Esophagus squamous epithelium (tissue), 5 donors: ENCODE measurements around the gene SV2B. TPM values are rescaled to one million over a fixed set of nuclear protein-coding genes. Genes with fewer than 3 reads are reported as not detected.

Experiments
- DNase-seq: peaks from one replicate; lab custom pipeline; 2025; lab: John Stamatoyannopoulos, UW
- H3K27ac ChIP-seq, 4 donors: fragments of 200-600 bp; sonication (generic); one replicate each; pipeline ENCODE4 v1.5.1; 2016 to 2019; ENCODE audit warnings: mild to moderate bottlenecking in 1 of 4
- H3K27me3 ChIP-seq, 4 donors: fragments of 200-600 bp; sonication (generic); 1 replicate in 3 of 4; 2 replicates in 1 of 4; pipeline versions ENCODE4 v1.5.1 to v1.6.0; 2017 to 2021; ENCODE audit warnings: antibody characterized with exemption in 1 of 4
- H3K36me3 ChIP-seq, 3 donors: fragments of 200-600 bp; sonication (generic); one replicate each; pipeline ENCODE4 v1.5.1; 2016 to 2019
- H3K4me1 ChIP-seq, 3 donors: fragments of 200-600 bp; sonication (generic); one replicate each; pipeline ENCODE4 v1.5.1; 2017 to 2019
- H3K4me3 ChIP-seq, 4 donors: fragments of 200-600 bp; sonication (generic); 1 replicate in 3 of 4; 2 replicates in 1 of 4; pipeline ENCODE4 v1.5.1; 2016 to 2019; ENCODE audit warnings: mild to moderate bottlenecking in 2 of 4, moderate library complexity in 1 of 4
- H3K9me3 ChIP-seq, 3 donors: fragments of 200-600 bp; sonication (generic); one replicate each; pipeline ENCODE4 v1.5.1; 2016 to 2019
- CTCF ChIP-seq, 6 experiments: fragments of 450-650 bp in 4 of 6; fragments of 200-600 bp in 2 of 6; sonication (generic) in 2 of 6; IDR thresholded peaks; one replicate each; pipeline ENCODE4 v1.5.1; 2016 to 2019; ENCODE audit warnings: antibody characterized with exemption in 6 of 6, mild to moderate bottlenecking in 4 of 6, moderate library complexity in 4 of 6
- POLR2A ChIP-seq, 4 donors: fragments of 450-650 bp; IDR thresholded peaks; one replicate each; pipeline ENCODE4 v1.6.1; 2017; ENCODE audit warnings: antibody characterized with exemption in 4 of 4, mild to moderate bottlenecking in 4 of 4, moderate library complexity in 3 of 4
- WGBS, 2 donors: methylation state at CpG; one replicate each; pipeline ENCODE4 v1.1.5; 2018; 5-methylcytosine and 5-hydroxymethylcytosine counted together
- intact Hi-C: fragments of 100-400 bp; cut with DNase I; formaldehyde crosslinking; loops from one replicate; pipeline ENCODE4 v1.15.0; 2022
- total RNA-seq, 4 donors: library from RNA; depleted of rRNA; stranded (reverse); fragments of >200 nt; gene quantifications; one replicate each; pipeline ENCODE4 v1.1.0, GENCODE V29; 2016
- donor health status: DM: yes; HTN: yes; CAD: no.

The SV2B gene
- total RNA-seq, 4 donors from 2014 or later = 0.04 to 0.95 (median 0.59) TPM; not detected in 1

DNA sequence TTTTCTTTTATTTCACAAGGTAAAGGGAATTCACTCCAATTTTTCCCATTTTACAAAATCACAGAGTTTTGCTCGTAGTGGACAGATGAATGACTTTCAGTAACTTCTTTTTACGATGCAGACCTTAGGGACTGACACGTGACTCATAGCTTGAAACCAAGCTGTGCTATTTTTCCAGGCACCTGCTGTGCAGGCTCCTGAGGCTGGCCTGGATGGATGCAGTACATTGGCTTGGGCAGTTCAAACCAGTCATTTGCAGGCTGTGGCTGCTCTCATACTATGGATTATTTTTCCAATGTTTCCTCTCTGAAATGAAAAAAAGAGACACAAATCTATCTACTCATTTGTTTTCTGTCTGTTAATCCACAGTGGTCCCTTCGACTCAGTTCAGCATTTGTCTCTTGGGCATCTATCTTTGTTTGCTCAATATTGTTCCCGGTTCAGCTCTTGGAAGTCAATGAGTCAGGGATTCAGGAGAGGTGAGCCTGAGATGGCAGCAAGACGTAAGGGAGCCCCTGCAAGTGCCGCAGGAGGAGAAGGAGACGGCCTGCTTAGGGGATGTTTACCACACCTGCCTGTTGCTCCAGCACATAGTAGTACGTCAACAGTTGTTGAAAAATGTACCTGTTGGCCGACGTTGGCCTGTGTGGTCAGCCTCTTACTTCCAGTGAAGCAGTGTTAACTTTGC lies 92.8 kb downstream of the SV2B start:
- Histone ChIP-seq H3K4me3 (no peak overlapping the region), H3K9me3 (no peaks in the 10 kb centered on the region), H3K36me3 (no peaks in the 10 kb centered on the region), H3K27ac (no peak overlapping the region), H3K27me3 (peaks cover 0 to 22% (median 0%) of the 10 kb centered on the region in 4 donors), H3K4me1 (no peaks in the 10 kb centered on the region)
- intact Hi-C loops = no loop called here
- no peak for DNase-seq
- TF ChIP-seq CTCF (IDR thresholded peaks at IDR 0.05) = no peak
- TF ChIP-seq POLR2A (IDR thresholded peaks at IDR 0.05) = no peak
- WGBS, 2 donors = 63 to 74% methylated on average over 11 of the region's 11 CpGs

DNA sequence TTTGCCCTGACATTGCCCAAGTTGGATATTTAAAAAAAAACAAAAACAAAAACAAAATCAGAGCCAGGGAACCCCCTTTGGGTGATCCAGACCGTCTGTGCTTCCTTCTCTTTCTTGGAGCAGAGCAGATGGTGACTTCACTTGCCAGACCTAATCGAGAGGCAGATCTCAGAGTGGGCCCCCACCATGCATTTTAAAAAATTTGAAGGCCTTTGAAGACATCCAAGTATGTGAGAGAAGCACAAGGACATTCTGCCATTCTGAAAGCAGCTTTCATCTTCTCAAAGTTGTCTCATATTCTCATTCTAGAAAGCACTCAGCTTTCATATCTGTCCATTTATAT lies 93.3 kb downstream of the SV2B start:
- no peaks in the 10 kb centered on the region for H3K4me1 ChIP-seq
- DNase-seq = no peak
- no peaks in the 10 kb centered on the region for H3K36me3 ChIP-seq
- 28 to 38% methylated on average over 2 of the region's 2 CpGs for WGBS, 2 donors
- intact Hi-C loops = no loop called here
- peaks cover 0 to 22% (median 0%) of the 10 kb centered on the region in 4 donors for H3K27me3 ChIP-seq
- H3K4me3 ChIP-seq = no peak overlapping the region
- TF ChIP-seq POLR2A (IDR thresholded peaks at IDR 0.05) (no peak), CTCF (IDR thresholded peaks at IDR 0.05) (no peak)
- H3K27ac ChIP-seq = no peak overlapping the region
- H3K9me3 ChIP-seq = no peaks in the 10 kb centered on the region

GRCh38 chr15:91196127-91196526 lies 96.1 kb downstream of the SV2B start:
- H3K9me3 ChIP-seq = no peaks in the 10 kb centered on the region
- peaks cover 0 to 22% (median 0%) of the 10 kb centered on the region in 4 donors for H3K27me3 ChIP-seq
- H3K36me3 ChIP-seq = no peaks in the 10 kb centered on the region
- no peak for TF ChIP-seq POLR2A (IDR thresholded peaks at IDR 0.05)
- no peak for TF ChIP-seq CTCF (IDR thresholded peaks at IDR 0.05)
- intact Hi-C loops = no loop called here
- no peak overlapping the region for H3K4me3 ChIP-seq
- no peaks in the 10 kb centered on the region for H3K4me1 ChIP-seq
- 78 to 81% methylated on average over 4 of the region's 4 CpGs for WGBS, 2 donors
- DNase-seq = no peak
- no peak overlapping the region for H3K27ac ChIP-seq

- Histone ChIP-seq H3K4me1 (no peaks in the 10 kb centered on the region), H3K27ac (no peak overlapping the region), H3K36me3 (no peaks in the 10 kb centered on the region), H3K9me3 (no peaks in the 10 kb centered on the region), H3K27me3 (peaks cover 0 to 22% (median 0%) of the 10 kb centered on the region in 4 donors), H3K4me3 (no peak overlapping the region)
- no peak for DNase-seq
- intact Hi-C loops = no loop called here
- WGBS, 2 donors = 57 to 78% methylated on average over 4 to 5 of the region's 5 CpGs
- TF ChIP-seq CTCF (IDR thresholded peaks at IDR 0.05) = no peak
- TF ChIP-seq POLR2A (IDR thresholded peaks at IDR 0.05) = no peak
Measured at GRCh38 chr15:91196768-91197167, 96.7 kb downstream of the SV2B start.

DNA sequence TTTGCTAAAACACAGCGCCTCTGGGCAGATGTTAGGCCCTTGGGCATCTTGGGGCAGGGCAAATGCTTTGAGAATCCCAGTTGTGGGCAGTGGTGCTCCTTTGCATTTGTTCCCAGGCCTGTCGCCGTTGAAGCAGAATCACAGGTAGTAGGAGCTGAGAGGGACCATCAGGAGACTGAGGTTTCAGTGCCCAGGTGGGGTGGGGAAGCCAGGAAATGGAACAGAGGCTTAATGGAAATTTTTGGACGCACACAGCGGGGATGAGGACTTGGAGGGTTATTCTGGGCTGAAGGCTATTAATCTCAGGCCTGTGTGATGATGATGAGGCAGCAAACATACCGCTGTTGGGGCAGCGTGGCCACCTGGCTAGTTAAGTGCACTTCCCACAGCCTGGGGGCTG lies 99.5 kb downstream of the SV2B start:
- Histone ChIP-seq H3K4me1 (no peaks in the 10 kb centered on the region), H3K9me3 (no peaks in the 10 kb centered on the region), H3K27ac (no peak overlapping the region), H3K36me3 (no peaks in the 10 kb centered on the region), H3K27me3 (peaks cover 0 to 5% (median 0%) of the 10 kb centered on the region in 4 donors), H3K4me3 (no peak overlapping the region)
- intact Hi-C loops = no loop called here
- TF ChIP-seq POLR2A (IDR thresholded peaks at IDR 0.05) (no peak), CTCF (IDR thresholded peaks at IDR 0.05) (no peak)
- no peak for DNase-seq
- WGBS, 2 donors = 79 to 80% methylated on average over 4 to 6 of the region's 7 CpGs
